Bronchial epithelial cell (primary cell): Measurements from ENCODE around the gene SREK1. TPM values are rescaled to one million over a fixed set of nuclear protein-coding genes. Genes with fewer than 3 reads are reported as not detected.

ENCODE experiments used
- DNase-seq: peaks from one replicate; pipeline ENCODE4 v3.0.0-alpha.2; 2010; ENCODE audit warnings: low read depth
- FAIRE-seq: peaks from 2 replicates; lab custom pipeline; 2011; peaks lifted over from hg19 to GRCh38; lab: Jason Lieb, UNC
- H3K27me3 ChIP-seq: 2 replicates; pipeline ENCODE4 v1.5.1; 2011; ENCODE audit warnings: low read length; ENCODE audit not compliant: control insufficient read depth, insufficient read depth
- H3K36me3 ChIP-seq: 2 replicates; pipeline ENCODE4 v1.5.1; 2011; ENCODE audit warnings: low read length; ENCODE audit not compliant: control insufficient read depth, insufficient read depth
- H3K4me3 ChIP-seq: 2 replicates; pipeline ENCODE4 v1.5.1; 2011; ENCODE audit warnings: mild to moderate bottlenecking, low read depth, low read length, control low read depth
- total RNA-seq: library from RNA; depleted of rRNA; stranded (reverse); fragments of >200 nt; gene quantifications from 2 replicates; pipeline ENCODE4 v1.2.1, GENCODE V29; 2014
- TF ChIP-seq, protein P1 (sequence below): IDR thresholded peaks from 2 replicates; pipeline ENCODE4 v1.5.1; 2011; ENCODE audit warnings: mild to moderate bottlenecking, moderate library complexity, low read length, control low read depth, inconsistent platforms; ENCODE audit not compliant: insufficient read depth, severe bottlenecking

SREK1 gene
- total RNA-seq, 1 donor from 2014 or later: 45.5 TPM

DNA sequence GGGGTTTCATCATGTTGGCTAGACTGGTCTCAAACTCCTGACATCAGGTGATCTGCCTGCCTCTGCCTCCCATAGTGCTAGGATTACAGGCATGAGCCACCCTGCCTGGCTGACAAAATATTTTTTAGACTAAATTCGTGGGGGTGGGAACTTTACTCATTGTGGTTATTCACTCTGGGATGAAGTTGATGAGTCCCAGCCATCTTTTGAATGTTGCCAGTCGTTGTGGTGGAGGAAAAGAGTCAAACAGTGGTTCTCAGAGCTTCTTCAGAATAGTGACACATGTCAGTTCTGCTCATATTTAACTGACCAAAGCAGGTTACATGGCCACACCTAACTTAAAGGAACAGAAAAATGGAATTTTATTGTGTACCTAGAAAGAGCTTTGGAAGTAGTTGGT lies 6.9 kb downstream of the SREK1 start:
- no peak overlapping the region for H3K4me3 ChIP-seq
- no peaks in the 10 kb centered on the region for H3K27me3 ChIP-seq
- DNase-seq (no peak), FAIRE-seq (no peak)
- no peaks in the 10 kb centered on the region for H3K36me3 ChIP-seq
- TF ChIP-seq, protein P1, sequence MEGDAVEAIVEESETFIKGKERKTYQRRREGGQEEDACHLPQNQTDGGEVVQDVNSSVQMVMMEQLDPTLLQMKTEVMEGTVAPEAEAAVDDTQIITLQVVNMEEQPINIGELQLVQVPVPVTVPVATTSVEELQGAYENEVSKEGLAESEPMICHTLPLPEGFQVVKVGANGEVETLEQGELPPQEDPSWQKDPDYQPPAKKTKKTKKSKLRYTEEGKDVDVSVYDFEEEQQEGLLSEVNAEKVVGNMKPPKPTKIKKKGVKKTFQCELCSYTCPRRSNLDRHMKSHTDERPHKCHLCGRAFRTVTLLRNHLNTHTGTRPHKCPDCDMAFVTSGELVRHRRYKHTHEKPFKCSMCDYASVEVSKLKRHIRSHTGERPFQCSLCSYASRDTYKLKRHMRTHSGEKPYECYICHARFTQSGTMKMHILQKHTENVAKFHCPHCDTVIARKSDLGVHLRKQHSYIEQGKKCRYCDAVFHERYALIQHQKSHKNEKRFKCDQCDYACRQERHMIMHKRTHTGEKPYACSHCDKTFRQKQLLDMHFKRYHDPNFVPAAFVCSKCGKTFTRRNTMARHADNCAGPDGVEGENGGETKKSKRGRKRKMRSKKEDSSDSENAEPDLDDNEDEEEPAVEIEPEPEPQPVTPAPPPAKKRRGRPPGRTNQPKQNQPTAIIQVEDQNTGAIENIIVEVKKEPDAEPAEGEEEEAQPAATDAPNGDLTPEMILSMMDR: no peak

DNA sequence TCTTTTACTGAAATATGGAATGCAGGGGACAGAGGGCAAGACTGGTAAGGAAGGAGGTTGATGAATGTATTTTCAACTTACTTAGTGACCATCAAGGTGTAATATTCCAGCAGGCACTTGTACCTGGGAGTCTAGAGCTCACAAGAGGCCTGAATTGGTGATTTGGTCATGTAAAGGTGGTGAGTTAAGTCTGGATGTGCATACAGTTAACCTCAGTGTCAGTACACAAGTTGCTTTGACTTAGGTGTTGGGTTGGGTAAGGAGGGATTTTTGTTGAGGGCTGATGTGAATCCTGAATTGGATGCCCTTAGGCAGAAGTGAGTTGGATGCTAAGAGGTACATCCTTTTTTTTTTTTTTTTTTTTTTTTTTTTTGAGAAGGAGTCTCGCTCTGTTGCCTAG lies 7.4 kb downstream of the SREK1 start:
- no peak for DNase-seq
- Histone ChIP-seq H3K4me3 (no peak overlapping the region), H3K27me3 (no peaks in the 10 kb centered on the region), H3K36me3 (no peaks in the 10 kb centered on the region)
- TF ChIP-seq, protein P1: no peak
- FAIRE-seq: no peak

DNA sequence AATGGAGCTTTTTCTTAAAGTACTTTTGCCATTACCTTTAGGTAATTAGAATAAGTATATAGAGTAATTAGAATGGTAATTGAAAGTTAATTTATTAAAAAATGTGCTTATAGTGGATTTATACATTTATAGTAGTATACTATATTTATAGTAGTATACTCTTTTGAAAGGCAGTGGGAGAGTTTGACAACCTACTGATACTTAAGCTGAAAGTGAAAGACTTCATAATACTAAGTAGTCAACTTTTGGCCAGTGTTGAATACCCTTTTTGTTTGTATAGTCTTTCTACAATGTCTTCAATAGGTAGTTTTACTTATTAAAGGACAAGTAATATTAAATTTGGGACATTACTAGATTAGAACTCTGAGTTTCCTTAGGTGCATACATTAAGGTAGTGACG lies 12.9 kb downstream of the SREK1 start:
- FAIRE-seq (no peak), DNase-seq (no peak)
- Histone ChIP-seq H3K4me3 (no peak overlapping the region), H3K36me3 (peaks cover 4% of the 10 kb centered on the region), H3K27me3 (no peaks in the 10 kb centered on the region)
- TF ChIP-seq, protein P1: no peak

DNA sequence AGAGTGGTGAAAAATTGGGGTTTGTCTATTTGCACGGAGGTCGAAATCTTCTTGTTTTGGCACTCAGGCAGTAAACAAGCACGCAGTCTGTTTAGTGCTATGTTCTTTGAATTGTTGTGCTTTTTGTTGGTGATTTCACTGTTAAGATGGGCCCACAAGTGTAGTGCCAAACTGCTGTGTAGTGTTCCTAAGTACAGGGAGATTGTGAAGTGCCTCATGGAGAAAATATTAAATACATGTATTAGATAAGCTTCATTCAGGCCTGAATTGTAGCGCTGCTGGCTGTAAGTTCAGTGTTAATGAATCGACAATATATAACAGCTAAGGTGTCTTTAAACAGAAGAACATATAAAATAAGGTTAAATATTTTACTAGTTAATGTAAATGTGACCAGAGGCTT lies 17.3 kb downstream of the SREK1 start:
- TF ChIP-seq, protein P1: no peak
- FAIRE-seq (no peak), DNase-seq (no peak)
- Histone ChIP-seq H3K27me3 (no peaks in the 10 kb centered on the region), H3K4me3 (no peak overlapping the region), H3K36me3 (peaks cover 11% of the 10 kb centered on the region)

DNA sequence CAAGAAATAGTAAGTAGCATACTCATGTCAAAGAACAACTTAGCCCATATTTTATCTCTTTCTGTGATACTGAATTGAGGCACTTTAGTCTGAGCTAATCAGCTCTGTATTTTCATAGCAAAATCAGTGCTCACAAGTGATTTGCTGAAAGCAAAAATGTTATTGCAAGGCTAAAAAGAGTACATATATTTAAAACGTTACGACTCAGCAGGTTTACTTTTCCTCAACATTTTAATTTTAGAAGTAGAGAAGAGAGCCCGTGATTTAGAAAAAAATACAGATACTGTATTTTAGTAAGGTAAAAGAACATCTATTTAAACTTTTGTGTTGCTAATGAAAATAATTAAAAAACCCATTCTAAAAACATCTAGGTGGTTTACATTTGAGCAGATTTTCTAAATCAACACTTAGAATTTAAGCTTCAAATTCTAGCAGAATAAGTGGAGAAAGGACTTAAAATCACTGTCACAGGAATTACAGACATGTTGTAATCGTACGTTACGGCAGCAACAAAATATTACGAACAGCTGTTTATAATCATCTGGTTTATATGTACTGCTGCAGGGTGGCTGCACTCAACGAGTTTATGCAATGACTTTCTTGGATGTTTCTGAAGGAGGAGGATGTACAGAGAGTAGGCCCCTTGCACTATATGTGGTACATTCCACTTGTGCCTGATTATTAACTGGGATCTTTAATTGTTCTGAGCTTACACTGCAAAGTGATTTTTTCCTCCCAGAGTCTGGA lies 20.1 kb downstream of the SREK1 start:
- Histone ChIP-seq H3K36me3 (peaks cover 10% of the 10 kb centered on the region), H3K4me3 (no peak overlapping the region), H3K27me3 (no peaks in the 10 kb centered on the region)
- DNase-seq: no peak
- TF ChIP-seq, protein P1: no peak
- no peak for FAIRE-seq

DNA sequence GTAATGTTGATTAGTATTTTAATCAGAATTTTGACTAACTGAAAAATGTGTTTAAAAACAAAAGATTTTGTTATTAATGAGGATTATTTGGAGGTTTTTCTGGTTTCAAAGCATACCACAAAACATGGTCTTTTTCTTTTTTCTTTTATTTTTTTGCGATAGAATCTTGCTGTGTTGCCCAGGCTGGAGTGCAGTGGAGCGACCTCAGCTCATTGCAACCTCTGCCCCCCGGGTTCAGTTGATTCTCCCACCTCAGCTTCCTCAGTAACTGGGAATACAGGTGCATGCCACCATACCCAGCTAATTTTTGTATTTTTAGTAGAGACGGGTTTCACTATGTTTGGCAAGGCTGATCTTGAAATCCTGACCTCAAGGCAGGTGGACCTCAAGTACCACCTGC lies 24.1 kb downstream of the SREK1 start:
- peaks cover 10% of the 10 kb centered on the region for H3K36me3 ChIP-seq

More for the DNA sequence above, 24.1 kb downstream of the SREK1 start:
- Histone ChIP-seq H3K4me3 (no peak overlapping the region), H3K27me3 (no peaks in the 10 kb centered on the region)
- DNase-seq (no peak), FAIRE-seq (no peak)
- TF ChIP-seq, protein P1: no peak
